HepG2 (cell line): ENCODE measurements around the gene SLC22A4. TPM values are rescaled to one million over a fixed set of nuclear protein-coding genes. Genes with fewer than 3 reads are reported as not detected.
A peak's percentile ranks its signal among the peaks of the same experiment; 100 is the strongest.

Experiments used
- CENPX ChIP-seq: sonication (generic); formaldehyde crosslinking; IDR thresholded peaks from 2 replicates; pipeline ENCODE4 v1.9.0; 2021; ENCODE audit warnings: mild to moderate bottlenecking, missing genetic modification reagents, moderate library complexity
- JUNB ChIP-seq: sonication (generic); formaldehyde crosslinking; IDR thresholded peaks from 2 replicates; pipeline ENCODE4 v1.8.0; 2022; ENCODE audit warnings: missing genetic modification reagents, mild to moderate bottlenecking, borderline replicate concordance
- KMT2A ChIP-seq: sonication (generic); formaldehyde crosslinking; IDR thresholded peaks from 2 replicates; pipeline ENCODE4 v1.4.0; 2020; ENCODE audit warnings: missing genetic modification reagents
- PRMT3 ChIP-seq: sonication (generic); formaldehyde crosslinking; IDR thresholded peaks from 2 replicates; pipeline ENCODE4 v1.8.1; 2022; ENCODE audit warnings: low read depth, mild to moderate bottlenecking, moderate library complexity, missing genetic modification reagents, borderline replicate concordance
- RELA ChIP-seq: sonication (generic); formaldehyde crosslinking; IDR thresholded peaks from 2 replicates; pipeline ENCODE4 v1.4.0; 2020; ENCODE audit warnings: missing genetic modification reagents
- SALL1 ChIP-seq: sonication (generic); formaldehyde crosslinking; IDR thresholded peaks from 2 replicates; pipeline ENCODE4 v1.8.0; 2022; ENCODE audit warnings: mild to moderate bottlenecking, missing genetic modification reagents
- SNAPC2 ChIP-seq: sonication (generic); formaldehyde crosslinking; IDR thresholded peaks from 2 replicates; pipeline ENCODE4 v1.8.1; 2022; ENCODE audit warnings: mild to moderate bottlenecking, missing genetic modification reagents
- TBX2 ChIP-seq: sonication (generic); formaldehyde crosslinking; IDR thresholded peaks from 2 replicates; pipeline ENCODE4 v1.5.0; 2020; ENCODE audit warnings: missing genetic modification reagents, mild to moderate bottlenecking, borderline replicate concordance
- THYN1 ChIP-seq: sonication (generic); formaldehyde crosslinking; IDR thresholded peaks from 2 replicates; pipeline ENCODE4 v1.8.1; 2023; ENCODE audit warnings: low read depth, mild to moderate bottlenecking, moderate library complexity, missing genetic modification reagents, borderline replicate concordance
- TOPORS ChIP-seq: sonication (generic); formaldehyde crosslinking; IDR thresholded peaks from 2 replicates; pipeline ENCODE4 v1.8.0; 2023; ENCODE audit warnings: mild to moderate bottlenecking, missing genetic modification reagents
- ZBTB1 ChIP-seq: sonication (generic); formaldehyde crosslinking; IDR thresholded peaks from 2 replicates; pipeline ENCODE4 v1.4.0; 2020; ENCODE audit warnings: missing genetic modification reagents, borderline replicate concordance
- ZBTB42 ChIP-seq: sonication (generic); formaldehyde crosslinking; IDR thresholded peaks from 2 replicates; pipeline ENCODE4 v1.5.0; 2020; ENCODE audit warnings: mild to moderate bottlenecking, missing genetic modification reagents
- ZNF24 ChIP-seq: fragments of 450-650 bp; IDR thresholded peaks from 2 replicates; pipeline ENCODE4 v1.6.1; 2017; ENCODE audit warnings: antibody characterized with exemption, mild to moderate bottlenecking
- ZNF367 ChIP-seq: sonication (generic); formaldehyde crosslinking; IDR thresholded peaks from 2 replicates; pipeline ENCODE4 v1.4.0; 2020; ENCODE audit warnings: missing genetic modification reagents, borderline replicate concordance
- ZNF543 ChIP-seq: sonication (generic); formaldehyde crosslinking; IDR thresholded peaks from 2 replicates; pipeline ENCODE4 v1.4.0; 2020; ENCODE audit warnings: mild to moderate bottlenecking, missing genetic modification reagents
- ZNF556 ChIP-seq: sonication (generic); formaldehyde crosslinking; IDR thresholded peaks from 2 replicates; pipeline ENCODE4 v1.4.0; 2020; ENCODE audit warnings: mild to moderate bottlenecking, missing genetic modification reagents, borderline replicate concordance
- ZNF605 ChIP-seq: sonication (generic); formaldehyde crosslinking; IDR thresholded peaks from 2 replicates; pipeline ENCODE4 v1.8.0; 2022; ENCODE audit warnings: mild to moderate bottlenecking, missing genetic modification reagents
- ZNF644 ChIP-seq: IDR thresholded peaks from 2 replicates; pipeline ENCODE4 v1.6.1; 2016; ENCODE audit warnings: low read depth
- ZNF780A ChIP-seq: sonication (generic); formaldehyde crosslinking; IDR thresholded peaks from 2 replicates; pipeline ENCODE4 v1.8.0; 2022; ENCODE audit warnings: mild to moderate bottlenecking, missing genetic modification reagents, moderate library complexity
- ZNF879 ChIP-seq: sonication (generic); formaldehyde crosslinking; IDR thresholded peaks from 2 replicates; pipeline ENCODE4 v1.8.1; 2023; ENCODE audit warnings: missing genetic modification reagents
- ZSCAN29 ChIP-seq: sonication (generic); formaldehyde crosslinking; conservative IDR thresholded peaks from 2 replicates; pipeline ENCODE4 v1.4.0; 2020; ENCODE audit warnings: mild to moderate bottlenecking, missing genetic modification reagents
- polyA plus RNA-seq, 8 experiments: library from polyadenylated mRNA; depleted of rRNA in 3 of 8; stranded (reverse) in 7 of 8; unstranded in 1 of 8; fragments of >200 nt; fragmentation: Illumina TruSeq in 4 of 8; extraction: Trizol in 4 of 8; gene quantifications; 2 replicates each; pipeline versions ENCODE4 v1.2.1 to v1.2.3, GENCODE V29; 2011 to 2016; ENCODE audit warnings: low read depth in 4 of 8, missing spikeins in 1 of 8, mixed read lengths in 1 of 8; ENCODE audit not compliant: insufficient read depth in 1 of 8
- total RNA-seq, 5 experiments: library from RNA; depleted of rRNA; stranded (reverse); fragments of >200 nt; fragmentation: Illumina TruSeq; extraction: Trizol; gene quantifications; 2 replicates each; pipeline ENCODE4 v1.2.3, GENCODE V29; 2016; ENCODE audit warnings: low read depth in 1 of 5
- TF ChIP-seq, protein P1 (sequence below): IDR thresholded peaks from 2 replicates; pipeline ENCODE4 v1.6.1; 2012; ENCODE audit warnings: low read length, improper control_type of control experiment
- TF ChIP-seq, protein P2 (sequence below): sonication (generic); formaldehyde crosslinking; IDR thresholded peaks from 2 replicates; pipeline ENCODE4 v1.5.1; 2020; ENCODE audit warnings: missing genetic modification reagents, mild to moderate bottlenecking, borderline replicate concordance
- TF ChIP-seq, protein P3 (sequence below): sonication (generic); formaldehyde crosslinking; IDR thresholded peaks from 2 replicates; pipeline ENCODE4 v1.8.1; 2023; ENCODE audit warnings: missing genetic modification reagents, mild to moderate bottlenecking, borderline replicate concordance
- TF ChIP-seq, protein P4 (sequence below): sonication (generic); formaldehyde crosslinking; IDR thresholded peaks from 2 replicates; pipeline ENCODE4 v1.5.0; 2020; ENCODE audit warnings: missing genetic modification reagents

The SLC22A4 gene
- total and polyA plus RNA-seq, 2 of the 13 experiments (the other 11 are each of a cell fraction or from before 2014, with no cell fraction given): 0.33 to 0.62 TPM

DNA sequence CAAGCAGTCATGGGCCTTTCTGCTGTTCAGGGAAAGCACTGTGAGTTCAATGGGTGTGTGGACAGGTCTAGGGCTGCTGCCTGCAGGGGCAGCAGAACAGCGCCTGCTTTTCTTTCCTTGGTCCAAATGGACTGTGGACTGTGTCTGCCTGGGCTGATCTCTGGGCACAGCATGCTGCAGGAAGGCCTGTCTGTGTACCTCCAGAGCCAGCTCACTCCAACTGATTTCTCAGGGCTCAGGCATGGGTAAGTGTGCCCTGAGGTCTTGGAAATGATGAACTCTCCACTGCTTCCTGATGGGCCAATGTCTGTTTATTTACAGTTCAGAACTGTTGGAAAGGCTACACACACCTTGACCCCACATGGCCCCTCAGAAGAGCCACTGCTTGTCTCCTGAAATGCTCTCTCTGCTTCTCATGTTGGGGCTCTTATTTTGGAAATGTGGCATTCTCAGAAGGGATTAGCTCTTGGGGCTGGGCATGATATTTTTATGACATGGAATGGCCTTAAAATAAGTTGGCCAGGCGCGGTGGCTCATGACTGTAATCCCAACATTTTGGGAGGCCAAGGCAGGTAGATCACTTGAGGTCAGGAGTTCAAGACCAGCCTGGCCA lies 27.0 kb downstream of the SLC22A4 start (continued):
- TF ChIP-seq SALL1 (CRISPR knock-in tag): peak; percentile 24; the same call in 1 of the 2 replicates
- TF ChIP-seq ZSCAN29 (CRISPR knock-in tag): 0 out of 2 replicates have a peak, but pooled peaks have one; percentile 28
- TF ChIP-seq, protein P1, sequence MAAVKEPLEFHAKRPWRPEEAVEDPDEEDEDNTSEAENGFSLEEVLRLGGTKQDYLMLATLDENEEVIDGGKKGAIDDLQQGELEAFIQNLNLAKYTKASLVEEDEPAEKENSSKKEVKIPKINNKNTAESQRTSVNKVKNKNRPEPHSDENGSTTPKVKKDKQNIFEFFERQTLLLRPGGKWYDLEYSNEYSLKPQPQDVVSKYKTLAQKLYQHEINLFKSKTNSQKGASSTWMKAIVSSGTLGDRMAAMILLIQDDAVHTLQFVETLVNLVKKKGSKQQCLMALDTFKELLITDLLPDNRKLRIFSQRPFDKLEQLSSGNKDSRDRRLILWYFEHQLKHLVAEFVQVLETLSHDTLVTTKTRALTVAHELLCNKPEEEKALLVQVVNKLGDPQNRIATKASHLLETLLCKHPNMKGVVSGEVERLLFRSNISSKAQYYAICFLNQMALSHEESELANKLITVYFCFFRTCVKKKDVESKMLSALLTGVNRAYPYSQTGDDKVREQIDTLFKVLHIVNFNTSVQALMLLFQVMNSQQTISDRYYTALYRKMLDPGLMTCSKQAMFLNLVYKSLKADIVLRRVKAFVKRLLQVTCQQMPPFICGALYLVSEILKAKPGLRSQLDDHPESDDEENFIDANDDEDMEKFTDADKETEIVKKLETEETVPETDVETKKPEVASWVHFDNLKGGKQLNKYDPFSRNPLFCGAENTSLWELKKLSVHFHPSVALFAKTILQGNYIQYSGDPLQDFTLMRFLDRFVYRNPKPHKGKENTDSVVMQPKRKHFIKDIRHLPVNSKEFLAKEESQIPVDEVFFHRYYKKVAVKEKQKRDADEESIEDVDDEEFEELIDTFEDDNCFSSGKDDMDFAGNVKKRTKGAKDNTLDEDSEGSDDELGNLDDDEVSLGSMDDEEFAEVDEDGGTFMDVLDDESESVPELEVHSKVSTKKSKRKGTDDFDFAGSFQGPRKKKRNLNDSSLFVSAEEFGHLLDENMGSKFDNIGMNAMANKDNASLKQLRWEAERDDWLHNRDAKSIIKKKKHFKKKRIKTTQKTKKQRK: no peak
- TF ChIP-seq CENPX (CRISPR knock-in tag): no peak
- no peak for TF ChIP-seq KMT2A (CRISPR knock-in tag)
- TF ChIP-seq, protein P2, sequence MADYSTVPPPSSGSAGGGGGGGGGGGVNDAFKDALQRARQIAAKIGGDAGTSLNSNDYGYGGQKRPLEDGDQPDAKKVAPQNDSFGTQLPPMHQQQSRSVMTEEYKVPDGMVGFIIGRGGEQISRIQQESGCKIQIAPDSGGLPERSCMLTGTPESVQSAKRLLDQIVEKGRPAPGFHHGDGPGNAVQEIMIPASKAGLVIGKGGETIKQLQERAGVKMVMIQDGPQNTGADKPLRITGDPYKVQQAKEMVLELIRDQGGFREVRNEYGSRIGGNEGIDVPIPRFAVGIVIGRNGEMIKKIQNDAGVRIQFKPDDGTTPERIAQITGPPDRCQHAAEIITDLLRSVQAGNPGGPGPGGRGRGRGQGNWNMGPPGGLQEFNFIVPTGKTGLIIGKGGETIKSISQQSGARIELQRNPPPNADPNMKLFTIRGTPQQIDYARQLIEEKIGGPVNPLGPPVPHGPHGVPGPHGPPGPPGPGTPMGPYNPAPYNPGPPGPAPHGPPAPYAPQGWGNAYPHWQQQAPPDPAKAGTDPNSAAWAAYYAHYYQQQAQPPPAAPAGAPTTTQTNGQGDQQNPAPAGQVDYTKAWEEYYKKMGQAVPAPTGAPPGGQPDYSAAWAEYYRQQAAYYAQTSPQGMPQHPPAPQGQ (CRISPR knock-in tag): no peak
- TF ChIP-seq JUNB (CRISPR knock-in tag): no peak
- no peak for TF ChIP-seq TOPORS (CRISPR knock-in tag)
- no peak for TF ChIP-seq RELA (CRISPR knock-in tag)
- no peak for TF ChIP-seq ZNF24
- no peak for TF ChIP-seq ZNF644 (CRISPR knock-in tag)
- no peak for TF ChIP-seq SNAPC2 (CRISPR knock-in tag)
- TF ChIP-seq, protein P3, sequence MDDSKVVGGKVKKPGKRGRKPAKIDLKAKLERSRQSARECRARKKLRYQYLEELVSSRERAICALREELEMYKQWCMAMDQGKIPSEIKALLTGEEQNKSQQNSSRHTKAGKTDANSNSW (CRISPR knock-in tag): no peak
- no peak for TF ChIP-seq THYN1
- no peak for TF ChIP-seq ZNF879
- 0 out of 2 replicates have a peak, but pooled peaks have one; percentile 20 for TF ChIP-seq TBX2 (CRISPR knock-in tag)
- no peak for TF ChIP-seq ZBTB42 (CRISPR knock-in tag)
- TF ChIP-seq ZBTB1: no peak
- TF ChIP-seq, protein P4, sequence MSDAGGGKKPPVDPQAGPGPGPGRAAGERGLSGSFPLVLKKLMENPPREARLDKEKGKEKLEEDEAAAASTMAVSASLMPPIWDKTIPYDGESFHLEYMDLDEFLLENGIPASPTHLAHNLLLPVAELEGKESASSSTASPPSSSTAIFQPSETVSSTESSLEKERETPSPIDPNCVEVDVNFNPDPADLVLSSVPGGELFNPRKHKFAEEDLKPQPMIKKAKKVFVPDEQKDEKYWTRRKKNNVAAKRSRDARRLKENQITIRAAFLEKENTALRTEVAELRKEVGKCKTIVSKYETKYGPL (CRISPR knock-in tag): no peak
- no peak for TF ChIP-seq ZNF367 (CRISPR knock-in tag)
- TF ChIP-seq ZNF780A (CRISPR knock-in tag): no peak
- TF ChIP-seq ZNF543 (CRISPR knock-in tag): no peak
- no peak; the same call in 1 of the 2 replicates for TF ChIP-seq ZNF556 (CRISPR knock-in tag)
- 0 out of 2 replicates have a peak, but pooled peaks have one; percentile 8 for TF ChIP-seq ZNF605 (CRISPR knock-in tag)
- no peak for TF ChIP-seq PRMT3 (CRISPR knock-in tag)
